ENCODE measurements around the gene IGLL5. TPM values are rescaled to one million over a fixed set of nuclear protein-coding genes. Genes with fewer than 3 reads are reported as not detected.

The IGLL5 gene
- polyA plus RNA-seq, 1 of the 3 experiments (the other 2 are of a cell fraction): not detected

GRCh38 chr22:22872722-22873708, 14.6 kb upstream of the IGLL5 start:
- Histone ChIP-seq H3K9me3 (no peaks in the 10 kb centered on the region), H3K36me3 (replicated peaks in 1 of 2; ENCODE audit: control insufficient read depth in 1 of 2, insufficient read depth in 2 of 2, low read length in 1 of 2) (no peaks in the 10 kb centered on the region), H3K9me2 (no peaks in the 10 kb centered on the region), H4K20me1 (ENCODE audit: insufficient read depth) (no peaks in the 10 kb centered on the region), H3K27ac (ENCODE audit: low read depth in 2 of 2, low read length in 1 of 2) (no peak overlapping the region), H3F3A (replicated peaks; ENCODE audit: insufficient read depth) (no peaks in the 10 kb centered on the region), H3K79me2 (ENCODE audit: insufficient read depth) (no peaks in the 10 kb centered on the region), H3K27me3 (ENCODE audit: insufficient read depth) (no peaks in the 10 kb centered on the region), H3K9ac (no peak overlapping the region), H3K4me1 (ENCODE audit: control insufficient read depth in 1 of 2, insufficient read depth in 2 of 2, low read depth in 1 of 2, low read length in 1 of 2) (no peaks in the 10 kb centered on the region), H2AFZ (ENCODE audit: low read depth) (no peak overlapping the region), H3K4me3 (ENCODE audit: low read depth in 2 of 2, low read length in 1 of 2) (no peak overlapping the region), H3K4me2 (no peak overlapping the region)
- ChIA-PET CTCF (interaction anchor here (1.1 to 3.4 kb wide), 5 partner anchors 11 to 82 kb away, joined by 3 to 20 read pairs (median 7); no protein-coding TSS in a partner anchor), POLR2A (no interaction called here)
- DNase-seq: no peak
- WGBS (ENCODE audit: low lambda C conversion rate): 35% methylated on average over 8 of the region's 8 CpGs
- TF ChIP-seq GATA2 (CRISPR knock-in tag; IDR thresholded peaks at IDR 0.05) (no peak), CHD2 (IDR thresholded peaks at IDR 0.05; ENCODE audit: low read length, partially characterized antibody) (no peak), POLR2AphosphoS5 (IDR thresholded peaks at IDR 0.05; ENCODE audit: low read depth, low read length) (no peak), TEAD4 (IDR thresholded peaks at IDR 0.05; ENCODE audit: borderline replicate concordance, insufficient read depth) (no peak)

DNA sequence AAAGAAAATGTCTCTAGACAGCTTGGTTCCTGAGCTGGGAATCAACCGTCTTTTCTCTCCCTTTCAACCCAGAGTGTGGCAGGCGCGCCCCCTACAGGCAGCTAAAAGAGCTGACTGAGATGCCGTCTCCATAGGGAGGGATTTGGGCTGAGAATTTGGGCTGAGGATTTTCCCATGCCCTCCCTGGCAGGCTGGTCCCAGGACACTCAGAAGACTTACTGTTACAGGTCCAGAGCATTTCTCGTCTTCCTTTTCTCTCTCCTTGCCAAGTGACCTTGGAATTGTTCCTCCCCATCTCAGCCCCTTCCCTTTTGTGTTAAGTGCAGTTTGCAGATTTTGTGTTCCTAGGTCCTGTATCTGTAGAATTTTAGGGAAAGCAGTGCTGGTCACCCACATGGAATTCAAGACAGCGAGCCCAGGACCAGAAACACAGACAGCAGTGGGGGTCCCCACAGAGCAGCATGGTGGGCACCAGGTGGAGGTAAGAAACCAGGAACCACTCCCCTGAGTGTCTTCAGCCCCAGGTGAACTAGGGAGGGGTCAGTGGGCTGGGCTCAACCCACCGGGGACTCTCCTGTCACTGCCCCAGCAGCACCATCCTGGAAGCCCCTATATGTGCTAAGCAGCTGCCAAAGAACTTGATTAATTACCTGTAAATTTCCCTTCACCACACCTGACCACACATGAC, 9.9 kb upstream of the IGLL5 start:
- ChIA-PET CTCF (interaction anchor here (0.6 to 4.6 kb wide), 46 partner anchors 9 to 413 kb away, joined by 3 to 68 read pairs (median 5); partner anchors contain the start of gene GNAZ), POLR2A (interaction anchor here (0.6 kb wide), 1 partner anchor 30 kb away, joined by 4 read pairs; no protein-coding TSS in a partner anchor)
- no peaks in the 10 kb centered on the region for H3K36me3 ChIP-seq (replicated peaks in 1 of 2; ENCODE audit: control insufficient read depth in 1 of 2, insufficient read depth in 2 of 2, low read length in 1 of 2)
- DNase-seq: peak; percentile 67
- H3K9ac ChIP-seq: no peak overlapping the region
- no peaks in the 10 kb centered on the region for H4K20me1 ChIP-seq (ENCODE audit: insufficient read depth)
- H3K9me2 ChIP-seq: no peaks in the 10 kb centered on the region
- no peaks in the 10 kb centered on the region for H3K27me3 ChIP-seq (ENCODE audit: insufficient read depth)
- H3K4me3 ChIP-seq (ENCODE audit: low read depth in 2 of 2, low read length in 1 of 2): no peak overlapping the region
- H3K4me2 ChIP-seq: no peak overlapping the region
- no peak overlapping the region for H3K27ac ChIP-seq (ENCODE audit: low read depth in 2 of 2, low read length in 1 of 2)
- H3K9me3 ChIP-seq: no peaks in the 10 kb centered on the region
- WGBS (ENCODE audit: low lambda C conversion rate): 0% methylated on average over 6 of the region's 7 CpGs
- H2AFZ ChIP-seq (ENCODE audit: low read depth): no peak overlapping the region
- H3K4me1 ChIP-seq (ENCODE audit: control insufficient read depth in 1 of 2, insufficient read depth in 2 of 2, low read depth in 1 of 2, low read length in 1 of 2): peaks cover 0 to 33% of the 10 kb centered on the region in 2 experiments; a peak in 2 of 4 replicates
- H3F3A ChIP-seq (replicated peaks; ENCODE audit: insufficient read depth): no peaks in the 10 kb centered on the region
- no peaks in the 10 kb centered on the region for H3K79me2 ChIP-seq (ENCODE audit: insufficient read depth)
- TF ChIP-seq YY1 (IDR thresholded peaks at IDR 0.05; ENCODE audit: low read depth) (no peak), REST (IDR thresholded peaks at IDR 0.05; ENCODE audit: low read depth, low read length) (no peak), JUND (IDR thresholded peaks at IDR 0.05) (no peak), MAX (IDR thresholded peaks at IDR 0.05; ENCODE audit: low read depth) (no peak), SMC3 (IDR thresholded peaks at IDR 0.05; ENCODE audit: low read depth, low read length) (peak; percentile 47; the same call in 1 of the 2 replicates), POLR2AphosphoS5 (IDR thresholded peaks at IDR 0.05; ENCODE audit: low read depth, low read length) (no peak), EZH2phosphoT487 (IDR thresholded peaks at IDR 0.05; ENCODE audit: borderline replicate concordance, low read depth) (no peak), FOXJ3 (CRISPR knock-in tag; IDR thresholded peaks at IDR 0.05) (no peak), SIN3A (IDR thresholded peaks at IDR 0.05; ENCODE audit: borderline replicate concordance, low read depth, low read length) (no peak), EP300 (IDR thresholded peaks at IDR 0.05; ENCODE audit: borderline replicate concordance in 1 of 2, low read depth in 1 of 2, low read length in 1 of 2) (no peak), RCOR1 (IDR thresholded peaks at IDR 0.05; ENCODE audit: low read length) (no peak), TAF1 (IDR thresholded peaks at IDR 0.05; ENCODE audit: borderline replicate concordance, low read depth, low read length) (no peak)
- TF ChIP-seq, protein P1, sequence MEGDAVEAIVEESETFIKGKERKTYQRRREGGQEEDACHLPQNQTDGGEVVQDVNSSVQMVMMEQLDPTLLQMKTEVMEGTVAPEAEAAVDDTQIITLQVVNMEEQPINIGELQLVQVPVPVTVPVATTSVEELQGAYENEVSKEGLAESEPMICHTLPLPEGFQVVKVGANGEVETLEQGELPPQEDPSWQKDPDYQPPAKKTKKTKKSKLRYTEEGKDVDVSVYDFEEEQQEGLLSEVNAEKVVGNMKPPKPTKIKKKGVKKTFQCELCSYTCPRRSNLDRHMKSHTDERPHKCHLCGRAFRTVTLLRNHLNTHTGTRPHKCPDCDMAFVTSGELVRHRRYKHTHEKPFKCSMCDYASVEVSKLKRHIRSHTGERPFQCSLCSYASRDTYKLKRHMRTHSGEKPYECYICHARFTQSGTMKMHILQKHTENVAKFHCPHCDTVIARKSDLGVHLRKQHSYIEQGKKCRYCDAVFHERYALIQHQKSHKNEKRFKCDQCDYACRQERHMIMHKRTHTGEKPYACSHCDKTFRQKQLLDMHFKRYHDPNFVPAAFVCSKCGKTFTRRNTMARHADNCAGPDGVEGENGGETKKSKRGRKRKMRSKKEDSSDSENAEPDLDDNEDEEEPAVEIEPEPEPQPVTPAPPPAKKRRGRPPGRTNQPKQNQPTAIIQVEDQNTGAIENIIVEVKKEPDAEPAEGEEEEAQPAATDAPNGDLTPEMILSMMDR (IDR thresholded peaks at IDR 0.05): peak; percentile 67

Measured in SK-N-SH (cell line).